ENCODE results near the gene INSR.

GRCh38 chr19:7200736-7201135 is 93.5 kb downstream of the INSR start:
- TF ChIP-seq, protein P1, sequence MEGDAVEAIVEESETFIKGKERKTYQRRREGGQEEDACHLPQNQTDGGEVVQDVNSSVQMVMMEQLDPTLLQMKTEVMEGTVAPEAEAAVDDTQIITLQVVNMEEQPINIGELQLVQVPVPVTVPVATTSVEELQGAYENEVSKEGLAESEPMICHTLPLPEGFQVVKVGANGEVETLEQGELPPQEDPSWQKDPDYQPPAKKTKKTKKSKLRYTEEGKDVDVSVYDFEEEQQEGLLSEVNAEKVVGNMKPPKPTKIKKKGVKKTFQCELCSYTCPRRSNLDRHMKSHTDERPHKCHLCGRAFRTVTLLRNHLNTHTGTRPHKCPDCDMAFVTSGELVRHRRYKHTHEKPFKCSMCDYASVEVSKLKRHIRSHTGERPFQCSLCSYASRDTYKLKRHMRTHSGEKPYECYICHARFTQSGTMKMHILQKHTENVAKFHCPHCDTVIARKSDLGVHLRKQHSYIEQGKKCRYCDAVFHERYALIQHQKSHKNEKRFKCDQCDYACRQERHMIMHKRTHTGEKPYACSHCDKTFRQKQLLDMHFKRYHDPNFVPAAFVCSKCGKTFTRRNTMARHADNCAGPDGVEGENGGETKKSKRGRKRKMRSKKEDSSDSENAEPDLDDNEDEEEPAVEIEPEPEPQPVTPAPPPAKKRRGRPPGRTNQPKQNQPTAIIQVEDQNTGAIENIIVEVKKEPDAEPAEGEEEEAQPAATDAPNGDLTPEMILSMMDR (conservative IDR thresholded peaks at IDR 0.05; ENCODE audit: low read depth in 2 of 2) = no peak
- no peak for TF ChIP-seq EZH2phosphoT487 (IDR thresholded peaks at IDR 0.05; ENCODE audit: unreplicated experiment)
- TF ChIP-seq POLR2AphosphoS5 (IDR thresholded peaks at IDR 0.05; ENCODE audit: low read depth) = no peak
- no peak for TF ChIP-seq CREB1 (CRISPR knock-in tag; IDR thresholded peaks at IDR 0.05; ENCODE audit: low read depth)
- no peak for TF ChIP-seq ETS1 (IDR thresholded peaks at IDR 0.05)
- no peak for TF ChIP-seq EZH2 (IDR thresholded peaks at IDR 0.05; ENCODE audit: low read depth, unreplicated experiment)
- TF ChIP-seq, protein P2, sequence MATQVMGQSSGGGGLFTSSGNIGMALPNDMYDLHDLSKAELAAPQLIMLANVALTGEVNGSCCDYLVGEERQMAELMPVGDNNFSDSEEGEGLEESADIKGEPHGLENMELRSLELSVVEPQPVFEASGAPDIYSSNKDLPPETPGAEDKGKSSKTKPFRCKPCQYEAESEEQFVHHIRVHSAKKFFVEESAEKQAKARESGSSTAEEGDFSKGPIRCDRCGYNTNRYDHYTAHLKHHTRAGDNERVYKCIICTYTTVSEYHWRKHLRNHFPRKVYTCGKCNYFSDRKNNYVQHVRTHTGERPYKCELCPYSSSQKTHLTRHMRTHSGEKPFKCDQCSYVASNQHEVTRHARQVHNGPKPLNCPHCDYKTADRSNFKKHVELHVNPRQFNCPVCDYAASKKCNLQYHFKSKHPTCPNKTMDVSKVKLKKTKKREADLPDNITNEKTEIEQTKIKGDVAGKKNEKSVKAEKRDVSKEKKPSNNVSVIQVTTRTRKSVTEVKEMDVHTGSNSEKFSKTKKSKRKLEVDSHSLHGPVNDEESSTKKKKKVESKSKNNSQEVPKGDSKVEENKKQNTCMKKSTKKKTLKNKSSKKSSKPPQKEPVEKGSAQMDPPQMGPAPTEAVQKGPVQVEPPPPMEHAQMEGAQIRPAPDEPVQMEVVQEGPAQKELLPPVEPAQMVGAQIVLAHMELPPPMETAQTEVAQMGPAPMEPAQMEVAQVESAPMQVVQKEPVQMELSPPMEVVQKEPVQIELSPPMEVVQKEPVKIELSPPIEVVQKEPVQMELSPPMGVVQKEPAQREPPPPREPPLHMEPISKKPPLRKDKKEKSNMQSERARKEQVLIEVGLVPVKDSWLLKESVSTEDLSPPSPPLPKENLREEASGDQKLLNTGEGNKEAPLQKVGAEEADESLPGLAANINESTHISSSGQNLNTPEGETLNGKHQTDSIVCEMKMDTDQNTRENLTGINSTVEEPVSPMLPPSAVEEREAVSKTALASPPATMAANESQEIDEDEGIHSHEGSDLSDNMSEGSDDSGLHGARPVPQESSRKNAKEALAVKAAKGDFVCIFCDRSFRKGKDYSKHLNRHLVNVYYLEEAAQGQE (IDR thresholded peaks at IDR 0.05; ENCODE audit: unreplicated experiment) = no peak
- TF ChIP-seq JUNB (IDR thresholded peaks at IDR 0.05; ENCODE audit: unreplicated experiment) = no peak
- TF ChIP-seq ZNF331 (CRISPR knock-in tag; IDR thresholded peaks at IDR 0.05; ENCODE audit: low read depth) = no peak
- no peak for TF ChIP-seq NANOG (IDR thresholded peaks at IDR 0.05; ENCODE audit: borderline replicate concordance)
- TF ChIP-seq STAT1 (IDR thresholded peaks at IDR 0.05; ENCODE audit: unreplicated experiment) = no peak
